Right renal cortex interstitium (tissue), 3 donors: Measurements from ENCODE around the gene DYNC1I1. TPM values are rescaled to one million over a fixed set of nuclear protein-coding genes. Genes with fewer than 3 reads are reported as not detected.

Experiments
- DNase-seq, 3 donors: peaks; one replicate each; pipeline ENCODE4 v3.0.0-alpha.2; 2013; ENCODE audit warnings: low read depth in 3 of 3, low spot score in 2 of 3
- polyA plus RNA-seq, 3 donors: library from polyadenylated mRNA; unstranded; fragments of 120-200 nt; gene quantifications; one replicate each; pipeline ENCODE4 v1.2.1, GENCODE V29; 2013; ENCODE audit not compliant: insufficient read length in 3 of 3

Gene DYNC1I1
- polyA plus RNA-seq, 3 donors = 0.28 to 0.61 (median 0.51) TPM

- no peak for DNase-seq
Observed at GRCh38 chr7:95951997-95952795, 179.8 kb downstream of the DYNC1I1 start.

- DNase-seq = no peak
Observed at GRCh38 chr7:95952851-95953250, 180.5 kb downstream of the DYNC1I1 start.

DNA sequence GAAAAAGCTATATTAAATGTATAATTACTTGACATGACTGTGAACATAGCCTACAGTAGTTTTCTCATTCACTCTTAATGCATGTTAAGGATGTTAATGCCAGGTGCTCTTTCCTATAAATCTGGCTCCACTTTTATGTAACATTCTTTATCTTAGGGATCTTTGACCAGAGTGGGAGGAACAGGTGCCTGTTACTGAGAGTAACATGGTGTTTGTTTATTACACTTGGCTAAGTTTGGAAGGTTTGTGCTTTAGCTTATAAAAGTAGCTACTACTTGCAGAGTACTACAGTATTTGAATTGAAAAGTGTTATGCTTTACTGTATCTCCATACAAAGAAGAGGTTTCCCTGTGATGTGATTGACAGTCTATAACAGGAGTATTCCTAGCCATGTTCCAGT is 183.4 kb downstream of the DYNC1I1 start:
- no peak for DNase-seq

- DNase-seq = no peak
Observed at GRCh38 chr7:95957510-95957909, 185.2 kb downstream of the DYNC1I1 start.

- no peak for DNase-seq
Observed at GRCh38 chr7:95960706-95961244, 188.4 kb downstream of the DYNC1I1 start.

DNA sequence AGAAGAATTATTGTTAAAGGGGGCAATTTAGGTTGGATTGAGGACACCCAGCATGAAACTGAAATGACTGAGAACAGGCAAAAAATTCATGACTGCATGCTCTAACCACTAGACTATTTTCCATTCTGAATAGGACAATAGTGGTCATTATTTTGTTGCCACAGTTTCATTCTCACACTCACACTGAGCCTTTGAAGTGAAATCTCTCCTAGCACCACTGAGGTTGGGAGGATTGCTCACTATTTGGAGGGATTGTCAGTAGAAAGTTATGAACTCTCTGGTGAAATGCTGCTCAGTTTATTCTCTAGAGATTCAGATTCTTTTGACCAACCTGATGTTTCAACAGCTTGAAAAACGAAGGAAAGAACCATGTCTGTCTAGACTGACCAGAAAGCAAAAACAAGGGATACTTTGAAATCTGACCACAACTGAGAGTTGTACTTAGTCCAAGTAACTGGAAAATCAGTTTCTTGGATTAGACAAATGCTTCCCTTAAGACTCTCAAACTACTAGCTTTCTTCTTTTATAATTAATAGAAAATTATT is 191.2 kb downstream of the DYNC1I1 start:
- no peak for DNase-seq

GRCh38 chr7:95971716-95972115 is 199.4 kb downstream of the DYNC1I1 start:
- DNase-seq = no peak

- no peak for DNase-seq
Observed at GRCh38 chr7:95972523-95972922, 200.2 kb downstream of the DYNC1I1 start.

DNA sequence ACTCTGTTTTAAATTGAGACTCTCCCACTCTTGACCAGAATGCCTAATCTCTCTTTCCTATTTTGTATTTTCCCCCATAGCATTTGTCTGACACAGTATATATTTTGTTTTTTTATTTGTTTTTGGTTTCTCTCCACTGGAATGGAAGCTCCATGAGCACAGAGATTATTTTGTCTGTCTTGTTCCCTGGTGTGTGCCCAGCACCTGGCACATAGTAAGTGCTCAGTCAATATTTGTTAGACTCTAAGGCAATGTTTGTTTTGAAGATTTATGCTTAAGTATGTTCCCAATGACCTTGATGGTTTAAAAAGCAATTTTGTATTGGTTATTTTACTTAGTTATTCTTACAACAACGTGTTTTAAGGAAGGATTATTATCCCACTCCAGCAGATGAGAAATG is 201.8 kb downstream of the DYNC1I1 start:
- no peak for DNase-seq

GRCh38 chr7:95976369-95977060 is 204.2 kb downstream of the DYNC1I1 start:
- no peak for DNase-seq

GRCh38 chr7:95977994-95978393 is 205.6 kb downstream of the DYNC1I1 start:
- no peak for DNase-seq

GRCh38 chr7:95980167-95980566 is 207.8 kb downstream of the DYNC1I1 start:
- DNase-seq = peak in 1 of 3 donors; percentile 18

- DNase-seq = no peak
Observed at GRCh38 chr7:95980706-95981105, 208.4 kb downstream of the DYNC1I1 start.

DNA sequence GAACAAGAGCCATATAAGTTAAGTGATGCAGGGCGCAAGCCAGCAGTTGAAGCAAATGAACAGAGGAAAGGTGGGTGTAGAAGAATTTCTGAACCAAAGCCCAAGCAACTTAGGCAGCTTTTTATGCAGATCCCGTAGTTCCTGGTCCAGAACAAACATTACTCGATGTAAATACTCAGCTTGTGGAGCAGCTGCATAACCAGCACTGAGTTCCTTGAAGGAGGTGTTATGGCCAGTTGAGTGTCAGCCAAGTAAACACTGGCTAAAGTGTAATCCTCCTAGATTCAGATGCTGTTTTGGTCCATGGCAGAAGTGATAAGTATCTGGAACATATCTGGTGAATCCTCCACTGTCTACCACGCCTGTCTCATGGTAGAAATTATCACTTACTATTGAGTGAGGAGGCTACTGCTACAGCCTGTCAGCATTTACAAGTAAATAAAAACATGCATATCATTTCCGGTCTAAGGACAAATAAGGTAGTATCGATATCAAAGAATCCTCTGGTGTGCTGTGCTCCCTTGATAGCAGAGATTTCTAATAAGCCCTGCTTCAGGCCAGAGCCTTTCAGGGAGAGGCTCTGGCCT is 213.9 kb downstream of the DYNC1I1 start:
- no peak for DNase-seq

DNA sequence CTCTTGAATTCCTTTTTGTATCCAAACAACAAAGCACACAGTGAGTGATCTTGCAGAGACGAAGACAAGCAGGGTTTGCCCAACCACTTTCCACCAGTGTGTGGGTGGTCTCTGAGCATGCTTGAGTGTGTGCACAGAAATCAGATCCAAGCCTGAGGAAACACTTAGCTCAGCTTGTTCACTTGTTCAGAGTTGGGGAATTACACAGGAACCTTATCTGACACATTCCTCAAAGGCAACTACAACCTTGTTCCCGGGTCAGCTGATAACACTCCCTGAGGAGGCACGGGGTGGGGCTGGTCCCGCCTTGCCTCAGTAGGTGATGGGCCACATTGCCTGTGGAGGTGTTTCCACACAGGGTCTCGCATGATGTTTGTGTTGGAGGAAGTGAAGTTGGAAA is 216.9 kb downstream of the DYNC1I1 start:
- no peak for DNase-seq

GRCh38 chr7:95993380-95993779 is 221.0 kb downstream of the DYNC1I1 start:
- no peak for DNase-seq

DNA sequence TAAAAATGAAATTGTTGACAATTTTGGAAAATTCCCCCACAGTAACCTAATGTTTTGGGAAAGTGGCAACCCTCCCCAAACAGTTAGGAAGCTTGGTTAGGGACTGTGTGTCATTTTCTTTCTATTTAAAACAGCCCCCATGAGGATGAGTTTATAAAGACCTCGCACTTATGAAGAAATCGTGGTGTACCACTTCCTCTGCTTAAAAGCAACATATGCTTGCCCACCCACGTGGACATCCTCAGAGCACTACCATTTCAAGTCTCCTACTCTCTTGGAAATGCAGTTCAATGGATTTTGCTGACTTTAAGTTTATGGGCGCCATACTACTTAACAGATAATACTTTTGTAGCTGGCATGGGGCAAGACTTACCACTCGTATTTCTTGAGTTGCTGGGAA is 223.8 kb downstream of the DYNC1I1 start:
- no peak for DNase-seq

DNA sequence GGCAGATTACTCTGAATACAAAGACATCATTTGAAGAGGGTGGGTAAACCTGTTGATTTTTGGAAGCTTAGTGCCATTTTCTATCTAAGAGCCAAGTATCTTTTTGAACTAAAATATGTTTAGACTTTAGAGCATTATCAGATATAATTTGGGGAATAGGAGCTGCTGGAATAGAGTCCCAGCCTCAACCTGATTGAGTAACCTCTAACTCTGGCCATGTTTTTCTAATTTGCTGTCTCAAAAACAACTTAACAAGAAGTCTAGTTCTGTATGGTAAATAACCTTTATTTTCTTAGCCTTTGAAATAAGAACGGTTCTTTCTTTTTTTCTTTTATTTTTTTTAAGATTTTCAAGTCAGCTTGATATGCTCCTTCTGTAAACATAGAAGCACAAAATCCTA is 224.5 kb downstream of the DYNC1I1 start:
- DNase-seq = no peak

DNA sequence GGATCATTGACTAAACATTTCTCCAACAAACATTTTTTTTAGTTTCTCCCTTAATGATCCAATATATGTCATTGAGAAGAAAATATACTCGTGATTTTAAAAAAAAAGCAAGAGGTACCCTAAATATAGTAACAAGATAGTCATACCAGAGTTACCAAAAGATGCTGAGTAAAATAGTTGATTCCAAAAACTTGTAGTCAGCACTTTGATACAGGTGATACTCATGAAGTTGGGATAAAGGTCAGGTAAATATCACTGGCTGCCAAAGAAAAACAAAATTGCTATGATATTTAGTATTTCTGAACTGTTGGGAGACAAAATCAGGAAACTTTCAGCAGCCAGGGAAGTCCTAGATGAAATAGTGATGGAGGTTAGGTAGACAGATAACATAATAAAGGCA is 225.3 kb downstream of the DYNC1I1 start:
- no peak for DNase-seq

- no peak for DNase-seq
Observed at GRCh38 chr7:95999481-95999880, 227.1 kb downstream of the DYNC1I1 start.

- DNase-seq = no peak
Observed at GRCh38 chr7:96004578-96004977, 232.2 kb downstream of the DYNC1I1 start.
